Activated naive CD8-positive, alpha-beta T cell (primary cell): ENCODE data around the gene TELO2.

Experiments
- H3K27ac Mint-ChIP-seq: one replicate; pipeline ENCODE4 v1.8.0; 2021; ENCODE audit warnings: mixed read lengths
- H3K27me3 Mint-ChIP-seq: one replicate; pipeline ENCODE4 v1.8.0; 2021; ENCODE audit warnings: mixed read lengths
- H3K36me3 Mint-ChIP-seq: one replicate; pipeline ENCODE4 v1.8.0; 2021; ENCODE audit warnings: mixed read lengths
- H3K4me1 Mint-ChIP-seq: one replicate; pipeline ENCODE4 v1.8.0; 2021; ENCODE audit warnings: low read depth, mixed read lengths
- H3K4me3 Mint-ChIP-seq: one replicate; pipeline ENCODE4 v1.8.0; 2021; ENCODE audit warnings: mild to moderate bottlenecking, mixed read lengths
- H3K9me3 Mint-ChIP-seq: one replicate; pipeline ENCODE4 v1.8.0; 2021; ENCODE audit warnings: low read depth, mixed read lengths

Gene TELO2

GRCh38 chr16:1481906-1482835, 11.0 kb upstream of the TELO2 start:
- Mint-ChIP-seq H3K27me3 (peaks cover 2% of the 10 kb centered on the region), H3K4me3 (no peak overlapping the region), H3K27ac (no peak overlapping the region), H3K36me3 (no peaks in the 10 kb centered on the region), H3K4me1 (no peaks in the 10 kb centered on the region), H3K9me3 (no peaks in the 10 kb centered on the region)

DNA sequence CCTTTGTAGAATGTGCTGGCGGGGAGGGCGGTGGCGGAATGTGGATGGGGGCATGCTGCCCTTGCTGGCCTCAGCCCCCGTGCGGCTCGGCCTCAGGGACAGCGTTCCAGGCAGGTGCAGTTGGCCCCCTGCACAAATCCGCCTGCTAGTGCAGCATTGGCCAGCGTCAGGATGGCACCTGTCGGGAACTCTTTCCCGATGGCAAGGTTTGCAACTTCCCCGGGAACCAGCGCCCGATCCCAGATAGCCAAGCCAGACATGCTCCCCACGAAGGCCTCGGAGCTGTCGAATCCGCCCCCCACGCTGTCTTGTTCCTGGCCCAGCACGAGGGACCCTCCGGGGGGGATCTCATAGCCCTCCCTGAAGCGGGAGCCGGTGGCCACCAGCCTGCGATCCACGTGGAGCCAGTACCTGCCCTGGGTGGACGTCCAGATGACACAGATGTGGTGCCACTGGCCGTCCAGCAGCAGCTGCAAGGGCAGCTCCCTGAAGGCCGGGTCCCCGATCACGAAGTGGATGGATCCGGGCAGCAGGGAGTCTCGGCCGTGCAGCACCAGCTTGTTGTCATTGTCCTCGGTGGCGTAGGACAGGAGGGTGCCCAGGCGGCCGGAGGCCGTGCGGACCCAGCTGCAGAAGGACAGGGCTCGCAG, 7.2 kb upstream of the TELO2 start:
- Mint-ChIP-seq H3K9me3 (no peaks in the 10 kb centered on the region), H3K27ac (no peak overlapping the region), H3K27me3 (peaks cover 2% of the 10 kb centered on the region), H3K4me1 (no peaks in the 10 kb centered on the region), H3K4me3 (no peak overlapping the region), H3K36me3 (no peaks in the 10 kb centered on the region)

DNA sequence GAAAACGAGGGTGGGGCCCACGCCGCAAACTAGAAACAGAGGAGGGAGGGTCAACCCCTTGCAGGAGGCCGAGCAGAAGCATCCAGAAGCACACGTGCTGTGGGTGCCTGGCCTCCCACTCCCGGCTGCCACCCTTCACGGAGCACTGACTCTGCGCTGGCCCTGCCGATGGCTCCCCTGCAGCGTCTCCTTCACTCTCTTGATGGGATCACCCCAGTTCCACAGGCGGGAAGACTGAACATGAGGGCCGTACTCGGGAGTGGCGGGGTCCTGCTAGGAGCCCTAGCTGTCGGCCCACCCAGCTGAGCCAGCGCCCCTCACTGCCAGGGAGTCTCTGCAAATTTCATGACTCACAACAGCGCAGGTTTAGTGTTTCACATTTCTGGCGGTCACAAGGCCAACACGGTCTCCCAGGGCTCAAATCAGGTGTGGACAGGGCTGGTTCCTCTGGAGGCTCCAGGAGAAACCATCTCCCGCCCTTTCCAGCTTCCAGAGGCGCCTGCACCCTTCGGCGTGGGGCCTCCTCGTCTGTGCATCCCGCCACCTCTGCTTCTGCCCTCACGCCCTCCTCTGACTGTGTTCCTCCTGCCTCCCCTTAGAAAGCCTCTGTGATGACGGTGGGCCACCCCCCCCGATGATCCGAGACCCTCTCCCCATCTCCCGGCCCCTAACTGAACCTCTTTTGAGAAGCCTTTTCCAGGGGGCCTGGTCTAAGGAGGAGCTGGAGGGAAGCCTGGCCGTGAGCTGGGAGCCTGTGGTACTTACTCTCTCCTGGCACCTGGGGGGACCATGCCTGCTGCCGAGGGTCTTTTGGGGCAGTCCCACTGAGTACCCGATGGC, 6.4 kb upstream of the TELO2 start:
- H3K27ac Mint-ChIP-seq = no peak overlapping the region

GRCh38 chr16:1487395-1488053, 5.6 kb upstream of the TELO2 start:
- H3K27ac Mint-ChIP-seq = no peak overlapping the region
- peaks cover 3% of the 10 kb centered on the region for H3K4me1 Mint-ChIP-seq
- no peaks in the 10 kb centered on the region for H3K27me3 Mint-ChIP-seq
- no peaks in the 10 kb centered on the region for H3K9me3 Mint-ChIP-seq
- H3K4me3 Mint-ChIP-seq = no peak overlapping the region
- no peaks in the 10 kb centered on the region for H3K36me3 Mint-ChIP-seq

More for the DNA sequence above, 6.4 kb upstream of the TELO2 start:
- no peaks in the 10 kb centered on the region for H3K9me3 Mint-ChIP-seq
- H3K27me3 Mint-ChIP-seq = no peaks in the 10 kb centered on the region
- H3K4me3 Mint-ChIP-seq = no peak overlapping the region
- no peaks in the 10 kb centered on the region for H3K4me1 Mint-ChIP-seq
- no peaks in the 10 kb centered on the region for H3K36me3 Mint-ChIP-seq

DNA sequence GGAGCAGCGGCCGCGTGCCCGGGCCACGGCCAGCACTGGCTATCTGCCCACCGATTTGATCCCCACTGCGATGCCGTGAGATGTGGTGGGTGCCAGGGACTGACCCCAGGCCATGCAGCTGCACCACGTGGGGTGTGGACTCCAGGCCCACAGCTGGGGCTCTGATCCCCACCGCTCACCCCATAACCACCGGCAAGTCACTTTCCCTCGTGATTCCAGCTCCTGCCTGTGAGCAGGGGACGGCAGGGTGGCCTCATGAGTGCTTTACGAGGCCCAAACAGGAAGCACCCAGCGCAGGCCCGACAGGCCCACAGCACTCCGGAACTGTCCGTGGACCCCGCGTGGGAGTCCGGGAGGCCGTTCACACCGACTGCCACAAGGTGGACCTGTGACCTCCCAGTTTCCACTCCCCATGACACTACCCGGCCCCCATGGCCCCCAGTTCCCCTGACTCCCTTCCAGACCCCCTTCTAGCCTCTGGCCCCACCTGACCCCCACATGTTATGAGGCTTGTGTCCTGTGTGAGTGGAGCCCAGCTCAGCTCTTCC, 5.0 kb upstream of the TELO2 start:
- H3K27ac Mint-ChIP-seq = no peak overlapping the region
- H3K4me3 Mint-ChIP-seq = no peak overlapping the region
- H3K27me3 Mint-ChIP-seq = no peaks in the 10 kb centered on the region
- no peaks in the 10 kb centered on the region for H3K36me3 Mint-ChIP-seq
- peaks cover 8% of the 10 kb centered on the region for H3K4me1 Mint-ChIP-seq
- H3K9me3 Mint-ChIP-seq = no peaks in the 10 kb centered on the region

DNA sequence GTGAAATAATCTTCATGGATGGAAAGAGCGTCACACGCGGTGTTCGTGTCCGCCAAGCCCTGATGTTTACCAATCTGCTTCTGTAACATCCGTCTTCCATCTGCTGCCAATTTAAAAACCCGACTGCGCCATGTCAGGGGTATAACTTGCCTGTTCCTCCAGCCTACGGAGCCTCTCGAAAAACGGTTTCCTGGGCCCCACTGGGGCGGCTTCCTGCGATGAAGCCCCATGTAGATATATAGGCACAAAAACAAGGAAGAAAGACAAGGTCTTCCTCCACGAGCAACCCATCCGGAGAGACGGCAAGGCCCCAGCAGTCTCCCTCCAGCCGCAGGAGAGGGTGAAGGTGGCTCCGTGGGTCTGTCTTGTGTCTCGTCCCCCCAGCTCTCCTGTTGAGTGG, 4.5 kb upstream of the TELO2 start, which contains the start of gene PTX4:
TSS of gene PTX4 (minus strand) at position 326 of the 400 bp plus-strand sequence. CDS start at position 291, 35 bp downstream.
- no peaks in the 10 kb centered on the region for H3K36me3 Mint-ChIP-seq
- no peaks in the 10 kb centered on the region for H3K27me3 Mint-ChIP-seq
- H3K4me1 Mint-ChIP-seq = peaks cover 8% of the 10 kb centered on the region
- no peaks in the 10 kb centered on the region for H3K9me3 Mint-ChIP-seq
- no peak within 1 kb of the TSS for H3K4me3 Mint-ChIP-seq
- H3K27ac Mint-ChIP-seq = no peak within 1 kb of the TSS

DNA sequence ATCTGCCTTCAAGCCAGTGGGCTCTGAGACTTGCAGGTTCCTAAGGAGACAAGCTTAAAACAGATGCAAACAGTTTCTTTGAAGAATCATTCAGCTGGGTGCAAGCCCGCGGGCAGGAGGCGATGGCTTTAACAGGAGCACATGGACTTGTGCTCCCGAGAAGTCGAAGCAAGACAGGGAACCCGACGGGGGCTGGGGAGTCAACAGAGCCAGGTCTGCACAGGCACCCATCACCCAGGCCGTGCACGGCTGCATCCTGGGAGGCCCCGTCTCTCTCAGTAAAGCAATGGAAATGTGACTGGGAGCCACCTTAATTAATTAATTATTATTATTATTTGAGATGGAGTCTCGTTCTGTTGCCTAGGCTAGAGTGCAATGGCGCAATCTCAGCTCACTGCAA, 4.1 kb upstream of the TELO2 start:
- Mint-ChIP-seq H3K9me3 (no peaks in the 10 kb centered on the region), H3K36me3 (no peaks in the 10 kb centered on the region), H3K27ac (no peak overlapping the region), H3K27me3 (no peaks in the 10 kb centered on the region), H3K4me3 (no peak overlapping the region), H3K4me1 (peaks cover 10% of the 10 kb centered on the region)

DNA sequence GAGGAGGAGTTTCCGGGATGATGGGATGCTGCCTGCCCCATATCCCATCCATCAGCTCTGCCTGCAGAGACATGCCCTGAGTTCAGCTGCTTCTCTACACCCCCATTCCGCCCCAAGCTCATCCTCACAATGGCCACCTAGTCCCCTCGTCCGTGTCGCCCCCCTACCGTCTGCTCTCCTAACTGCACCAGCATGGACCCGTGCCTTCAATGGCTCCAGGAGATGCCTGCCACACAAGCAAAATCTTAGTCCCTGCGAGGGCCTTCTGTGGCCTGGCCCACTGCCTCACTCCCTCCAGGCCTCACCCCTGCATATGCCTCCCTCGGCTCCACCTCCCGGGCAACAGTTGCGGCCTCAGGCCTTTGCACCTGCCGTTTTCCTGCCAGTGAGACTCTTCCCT, 1.8 kb upstream of the TELO2 start:
- H3K9me3 Mint-ChIP-seq = no peaks in the 10 kb centered on the region
- H3K27me3 Mint-ChIP-seq = no peaks in the 10 kb centered on the region
- peaks cover 11% of the 10 kb centered on the region for H3K4me1 Mint-ChIP-seq
- H3K4me3 Mint-ChIP-seq = no peak overlapping the region
- no peaks in the 10 kb centered on the region for H3K36me3 Mint-ChIP-seq
- peak overlapping the region; percentile 16 for H3K27ac Mint-ChIP-seq

DNA sequence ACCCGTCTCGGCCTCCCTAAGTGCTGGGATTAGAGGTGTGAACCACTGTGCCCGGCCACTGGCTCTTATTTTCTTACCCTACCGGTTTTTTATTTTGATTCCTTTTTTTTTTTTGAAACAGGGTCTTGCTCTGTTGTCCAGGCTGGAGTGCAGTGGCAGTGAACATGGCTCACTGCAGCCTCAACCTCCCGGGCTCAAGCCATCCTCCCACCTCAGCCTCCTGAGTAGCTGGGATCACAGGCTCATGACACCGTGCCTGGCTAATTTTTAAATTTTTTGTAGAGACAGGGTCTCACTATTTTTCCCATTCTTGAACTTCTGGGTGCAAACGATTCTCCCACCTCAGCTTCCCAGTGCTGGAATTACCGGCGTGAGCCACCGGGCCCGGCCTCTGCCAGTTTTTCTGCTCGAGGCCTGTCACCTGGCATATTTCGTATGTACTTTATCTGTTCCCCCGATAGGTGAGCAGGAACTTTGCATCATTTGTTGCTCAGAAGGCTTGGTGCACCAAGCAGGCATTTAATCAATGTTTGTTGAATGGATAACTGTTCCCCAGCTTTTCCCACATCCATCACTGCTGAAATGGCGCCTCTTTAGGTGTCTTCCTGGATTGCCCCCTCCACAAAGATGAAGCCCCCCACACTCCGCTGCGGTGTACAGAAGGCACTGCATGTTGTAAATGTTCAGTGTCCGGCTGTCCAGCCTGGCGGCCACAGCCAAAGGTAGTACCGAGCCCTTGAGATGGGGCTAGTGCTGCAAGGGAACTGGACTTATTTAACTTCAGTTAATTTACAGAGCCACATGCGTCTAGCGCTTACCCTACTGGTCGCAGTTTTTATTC, 858 bp upstream of the TELO2 start:
- Mint-ChIP-seq H3K27ac (peak overlapping the region; percentile 100), H3K27me3 (no peaks in the 10 kb centered on the region), H3K9me3 (no peaks in the 10 kb centered on the region), H3K36me3 (no peaks in the 10 kb centered on the region), H3K4me1 (peaks cover 11% of the 10 kb centered on the region), H3K4me3 (peak overlapping the region; percentile 97)

DNA sequence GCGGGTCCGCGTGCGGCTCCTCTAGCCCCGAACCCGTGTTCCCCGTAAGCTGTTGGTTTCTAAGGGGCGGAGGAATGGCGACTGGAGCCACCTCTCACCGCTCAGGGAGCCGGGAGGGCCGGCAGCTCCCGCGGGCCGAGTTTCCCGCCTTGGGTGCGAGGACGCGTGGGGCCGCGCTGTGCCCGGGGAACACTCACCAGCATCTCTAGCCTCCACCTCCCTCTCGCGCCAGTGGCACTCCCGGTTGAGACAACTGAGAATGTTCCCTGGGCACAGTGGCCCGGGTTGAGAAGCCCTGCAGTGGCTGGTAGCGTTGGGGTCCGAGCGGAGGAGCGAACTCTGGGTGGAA, 560 bp downstream of the TELO2 start:
- Mint-ChIP-seq H3K36me3 (no peaks in the 10 kb centered on the region), H3K4me1 (peaks cover 11% of the 10 kb centered on the region), H3K27me3 (no peaks in the 10 kb centered on the region), H3K4me3 (peak overlapping the region; percentile 97), H3K27ac (peak overlapping the region; percentile 89), H3K9me3 (no peaks in the 10 kb centered on the region)

- Mint-ChIP-seq H3K4me3 (peak overlapping the region; percentile 97), H3K27ac (peak overlapping the region; percentile 22), H3K4me1 (peaks cover 11% of the 10 kb centered on the region), H3K36me3 (no peaks in the 10 kb centered on the region), H3K9me3 (no peaks in the 10 kb centered on the region), H3K27me3 (no peaks in the 10 kb centered on the region)
These were observed 1.0 kb downstream of the TELO2 start for GRCh38 chr16:1494129-1494640.

GRCh38 chr16:1494711-1495110, 1.6 kb downstream of the TELO2 start:
- H3K36me3 Mint-ChIP-seq = no peaks in the 10 kb centered on the region
- no peaks in the 10 kb centered on the region for H3K9me3 Mint-ChIP-seq
- H3K4me1 Mint-ChIP-seq = peaks cover 11% of the 10 kb centered on the region
- H3K4me3 Mint-ChIP-seq = peak overlapping the region; percentile 97
- no peak overlapping the region for H3K27ac Mint-ChIP-seq
- no peaks in the 10 kb centered on the region for H3K27me3 Mint-ChIP-seq

DNA sequence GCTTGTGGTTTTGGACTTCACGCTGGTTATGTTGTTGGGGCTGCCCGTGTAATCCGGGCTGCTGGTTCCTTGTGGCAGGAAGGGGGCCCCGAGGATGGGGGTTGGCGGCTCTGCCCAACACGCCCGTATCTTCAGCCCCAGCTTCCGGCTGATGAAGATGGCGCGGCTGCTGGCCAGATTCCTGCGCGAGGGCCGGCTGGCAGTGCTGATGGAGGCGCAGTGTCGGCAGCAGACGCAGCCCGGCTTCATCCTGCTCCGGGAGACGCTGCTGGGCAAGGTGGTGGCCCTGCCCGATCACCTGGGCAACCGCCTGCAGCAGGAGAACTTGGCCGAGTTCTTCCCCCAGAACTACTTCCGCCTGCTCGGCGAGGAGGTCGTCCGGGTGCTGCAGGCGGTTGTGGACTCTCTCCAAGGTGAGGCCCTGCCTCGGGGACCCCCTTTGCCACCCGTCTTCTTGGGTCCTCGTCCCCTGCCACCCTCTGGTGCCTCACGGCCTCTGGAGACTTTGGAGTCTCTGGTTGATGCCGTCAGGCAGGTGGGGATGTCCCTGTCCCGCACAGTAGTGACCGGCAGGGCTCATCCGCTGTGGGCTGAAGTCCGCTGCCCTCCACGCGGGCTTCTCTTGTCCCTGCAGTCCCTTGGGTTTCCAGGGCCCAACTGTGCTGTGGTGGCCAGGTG, 2.2 kb downstream of the TELO2 start:
- no peaks in the 10 kb centered on the region for H3K27me3 Mint-ChIP-seq
- peak overlapping the region; percentile 58 for H3K27ac Mint-ChIP-seq
- H3K9me3 Mint-ChIP-seq = no peaks in the 10 kb centered on the region
- H3K36me3 Mint-ChIP-seq = no peaks in the 10 kb centered on the region
- H3K4me3 Mint-ChIP-seq = peak overlapping the region; percentile 56
- peaks cover 11% of the 10 kb centered on the region for H3K4me1 Mint-ChIP-seq
